OCI-LY7 (cell line): ENCODE results near the gene STMN3. TPM values are rescaled to one million over a fixed set of nuclear protein-coding genes. Genes with fewer than 3 reads are reported as not detected.
A peak's percentile ranks its signal among the peaks of the same experiment; 100 is the strongest.

Source experiments
- BruUV-seq: library from RNA; stranded (reverse); fragments of 400-500 nt; replicated peaks from 2 replicates; lab custom pipeline; 2021; lab: Mats Ljungman, UMichigan
- CTCF ChIA-PET: fragments of 300-600 bp; sonication (Branson Sonifier 250); formaldehyde crosslinking; loops from one replicate; lab custom pipeline; 2022; ENCODE audit warnings: antibody characterized with exemption; ENCODE audit not compliant: unreplicated experiment; lab: Charles Lee
- POLR2A ChIA-PET: fragments of 300-600 bp; sonication (Branson Sonifier 250); formaldehyde crosslinking; loops from one replicate; lab custom pipeline; 2022; ENCODE audit warnings: antibody characterized with exemption; lab: Charles Lee
- DNase-seq: peaks from one replicate; pipeline ENCODE4 v3.0.0-alpha.2; 2015; ENCODE audit warnings: low spot score
- H2AFZ ChIP-seq: fragments of 200-600 bp; sonication (generic), shearing (Covaris generic); 2 replicates; pipeline ENCODE4 v1.6.1; 2014; ENCODE audit warnings: mild to moderate bottlenecking, antibody characterized with exemption, low read length, moderate library complexity
- H3K27ac ChIP-seq: fragments of 200-600 bp; sonication (generic); 2 replicates; pipeline ENCODE4 v1.5.1; 2014; ENCODE audit warnings: mixed run types, low read depth, mild to moderate bottlenecking, moderate library complexity, low read length, inconsistent platforms; ENCODE audit not compliant: poor library complexity, severe bottlenecking
- H3K36me3 ChIP-seq: fragments of 200-600 bp; sonication (generic); 2 replicates; pipeline ENCODE4 v1.6.1; 2014; ENCODE audit warnings: mild to moderate bottlenecking, antibody characterized with exemption, low read length, moderate library complexity, mixed read lengths; ENCODE audit not compliant: insufficient read depth
- H3K4me1 ChIP-seq: fragments of 200-600 bp; sonication (generic); 2 replicates; pipeline ENCODE4 v1.5.1; 2014; ENCODE audit warnings: mild to moderate bottlenecking, low read length; ENCODE audit not compliant: insufficient read depth, poor library complexity, severe bottlenecking
- H3K4me2 ChIP-seq: fragments of 200-600 bp; sonication (generic); 2 replicates; pipeline ENCODE4 v1.6.1; 2014; ENCODE audit warnings: mild to moderate bottlenecking, low read length
- H3K4me3 ChIP-seq: fragments of 200-600 bp; sonication (generic); 2 replicates; pipeline ENCODE4 v1.5.1; 2014; ENCODE audit warnings: mild to moderate bottlenecking, low read depth, low read length; ENCODE audit not compliant: poor library complexity, severe bottlenecking
- H3K79me2 ChIP-seq: fragments of 200-600 bp; sonication (generic); 2 replicates; pipeline ENCODE4 v1.6.1; 2016; ENCODE audit warnings: low read depth, mild to moderate bottlenecking, low read length, moderate library complexity, mixed read lengths; ENCODE audit not compliant: insufficient read depth
- H3K9me2 ChIP-seq: fragments of 200-600 bp; sonication (generic); 2 replicates; pipeline ENCODE4 v1.6.1; 2016; ENCODE audit warnings: mild to moderate bottlenecking, low read length, mixed read lengths; ENCODE audit not compliant: insufficient read depth
- H3K9me3 ChIP-seq: fragments of 200-600 bp; sonication (generic); 2 replicates; pipeline ENCODE4 v1.6.1; 2014; ENCODE audit warnings: mild to moderate bottlenecking, mixed run types, low read length, mixed read lengths
- H4K20me1 ChIP-seq: fragments of 200-600 bp; sonication (generic); 2 replicates; pipeline ENCODE4 v1.6.1; 2014; ENCODE audit warnings: mild to moderate bottlenecking, antibody characterized with exemption, low read length, moderate library complexity, mixed read lengths; ENCODE audit not compliant: insufficient read depth
- CTCF ChIP-seq: fragments of 200-600 bp; sonication (generic); conservative IDR thresholded peaks from 2 replicates; pipeline ENCODE4 v1.5.1; 2014; ENCODE audit warnings: mild to moderate bottlenecking, antibody characterized with exemption, low read length, moderate library complexity, mixed read lengths
- EZH2phosphoT487 ChIP-seq: fragments of 200-600 bp; sonication (generic); IDR thresholded peaks from 2 replicates; pipeline ENCODE4 v1.6.1; 2018; ENCODE audit warnings: low read depth, borderline replicate concordance, mild to moderate bottlenecking, mixed run types, antibody characterized with exemption, low read length, moderate library complexity, mixed read lengths
- intact Hi-C: fragments of 100-400 bp; cut with micrococcal nuclease; formaldehyde crosslinking; loops from one replicate; pipeline ENCODE4 v1.10.0; 2022; ENCODE audit not compliant: unreplicated experiment
- total RNA-seq, 2 experiments: library from RNA; depleted of rRNA in 1 of 2; stranded (reverse); fragments of >200 nt in 1 of 2; shearing (Covaris generic) in 1 of 2; gene quantifications; 2 replicates each; pipeline ENCODE4 v1.2.3, GENCODE V29; 2014 to 2022

STMN3 gene
- total RNA-seq, 2 experiments from 2014 or later, result 6.7 TPM

DNA sequence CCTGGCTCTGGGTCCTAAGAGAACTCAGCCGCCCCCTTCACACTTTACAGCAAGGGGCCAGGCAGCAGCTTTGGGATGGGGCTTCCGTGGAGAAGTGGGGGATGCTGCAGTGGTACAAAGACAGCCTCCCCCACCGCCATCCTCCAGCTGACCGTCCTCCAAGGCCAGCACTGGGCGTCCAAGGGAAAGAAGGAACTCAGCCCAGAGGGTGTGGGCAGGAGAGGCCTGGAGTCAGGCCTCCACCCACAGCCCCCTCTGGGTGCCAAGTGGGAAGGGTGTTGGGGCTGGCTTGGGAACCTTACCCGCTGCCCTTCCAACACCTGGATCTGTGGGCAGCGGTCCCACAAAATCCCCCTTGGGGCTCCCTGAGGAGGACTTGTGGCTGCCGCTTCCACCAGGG is 13.1 kb downstream of the STMN3 start:
- Histone ChIP-seq H3K79me2 (no peaks in the 10 kb centered on the region), H3K4me3 (peak overlapping the region; percentile 74), H3K4me2 (peak overlapping the region; percentile 76), H3K9me2 (no peaks in the 10 kb centered on the region), H3K4me1 (peaks cover 38% of the 10 kb centered on the region), H3K36me3 (no peaks in the 10 kb centered on the region), H2AFZ (peak overlapping the region; percentile 31; the same call in 1 of the 2 replicates), H3K27ac (peak overlapping the region; percentile 80), H4K20me1 (no peaks in the 10 kb centered on the region), H3K9me3 (no peaks in the 10 kb centered on the region)
- intact Hi-C loops, result no loop called here
- ChIA-PET CTCF (no interaction called here), POLR2A (interaction anchor here (0.7 kb wide), 1 partner anchor 9 kb away, joined by 4 read pairs; no protein-coding TSS in a partner anchor)
- no peak for DNase-seq
- no peak for TF ChIP-seq CTCF
- TF ChIP-seq EZH2phosphoT487, result no peak
- BruUV-seq, result no TSS peak

GRCh38 chr20:63639093-63639975 is 13.9 kb downstream of the STMN3 start:
- no TSS peak for BruUV-seq
- H3K4me1 ChIP-seq, result peaks cover 43% of the 10 kb centered on the region
- POLR2A ChIA-PET, result interaction anchor here (0.7 to 2.4 kb wide), 2 partner anchors 9 to 12 kb away, joined by 4 to 11 read pairs; partner anchors contain the start of gene GMEB2
- peak; percentile 89 for DNase-seq
- peak overlapping the region; percentile 76 for H3K4me2 ChIP-seq
- H2AFZ ChIP-seq, result peak overlapping the region; percentile 31; the same call in 1 of the 2 replicates
- no peaks in the 10 kb centered on the region for H3K9me2 ChIP-seq
- H4K20me1 ChIP-seq, result no peaks in the 10 kb centered on the region
- H3K4me3 ChIP-seq, result peak overlapping the region; percentile 74
- H3K36me3 ChIP-seq, result no peaks in the 10 kb centered on the region
- no peaks in the 10 kb centered on the region for H3K9me3 ChIP-seq
- H3K27ac ChIP-seq, result peak overlapping the region; percentile 80
- TF ChIP-seq EZH2phosphoT487 (no peak), CTCF (peak; percentile 41; the same call in 1 of the 2 replicates)
- CTCF ChIA-PET, result no interaction called here
- intact Hi-C loops, result loop anchor here (1.0 kb wide), 1 partner anchor 11 kb away; no protein-coding TSS in a partner anchor
- no peaks in the 10 kb centered on the region for H3K79me2 ChIP-seq
